GM12874 (cell line): ENCODE results near the gene SCAMP1.
A peak's percentile ranks its signal among the peaks of the same experiment; 100 is the strongest.

ENCODE experiments used
- CTCF ChIP-seq: IDR thresholded peaks from 2 replicates; pipeline ENCODE4 v1.5.1; 2011; ENCODE audit warnings: low read depth, mild to moderate bottlenecking, control low read depth, low read length, moderate library complexity; ENCODE audit not compliant: insufficient read depth

The SCAMP1 gene

GRCh38 chr5:78359831-78360673, at the start of gene SCAMP1:
SCAMP1 (plus strand) TSS chr5:78360617; CDS start chr5:78360672, 55 bp downstream.
- peak; percentile 47 for TF ChIP-seq CTCF

- TF ChIP-seq CTCF = no peak
Measured at GRCh38 chr5:78317515-78317914, 42.9 kb upstream of the SCAMP1 start.

- TF ChIP-seq CTCF = no peak
Measured at GRCh38 chr5:78318337-78318736, 42.1 kb upstream of the SCAMP1 start.

GRCh38 chr5:78320401-78320800, 40.0 kb upstream of the SCAMP1 start:
- peak; percentile 39; the same call in 1 of the 2 replicates for TF ChIP-seq CTCF

- TF ChIP-seq CTCF = no peak
Measured at GRCh38 chr5:78323241-78323640, 37.2 kb upstream of the SCAMP1 start.

- no peak for TF ChIP-seq CTCF
Measured at GRCh38 chr5:78326930-78327329, 33.5 kb upstream of the SCAMP1 start.

GRCh38 chr5:78327761-78328510, 32.5 kb upstream of the SCAMP1 start:
- TF ChIP-seq CTCF = no peak
